Natural killer cell (primary cell): ENCODE measurements around the gene BICDL1. TPM values are rescaled to one million over a fixed set of nuclear protein-coding genes. Genes with fewer than 3 reads are reported as not detected.

Source experiments
- ATAC-seq, 3 donors: fragments of 150-1000 bp in 2 of 3; fragments of 200-7000 bp in 1 of 3; cut with Tn5 transposase; 1 replicate in 1 of 3; 2 replicates in 2 of 3; pipeline ENCODE4 v1.10.0; 2021; ENCODE audit warnings: mild to moderate bottlenecking in 2 of 3, moderate library complexity in 2 of 3
- DNase-seq, 2 donors: peaks; one replicate each; pipeline versions ENCODE4 v3.0.0 to v3.0.0-alpha.2; 2013 to 2021; ENCODE audit warnings: mixed read lengths in 1 of 2
- H3K27ac ChIP-seq: one replicate; pipeline ENCODE4 v1.5.1; 2013; ENCODE audit warnings: mild to moderate bottlenecking, low read length
- H3K27me3 ChIP-seq: one replicate; pipeline ENCODE4 v1.6.1; 2013; ENCODE audit warnings: low read length; ENCODE audit not compliant: control insufficient read depth, insufficient read depth
- H3K36me3 ChIP-seq: one replicate; pipeline ENCODE4 v1.6.1; 2013; ENCODE audit warnings: low read length; ENCODE audit not compliant: control insufficient read depth, insufficient read depth
- H3K4me1 ChIP-seq: one replicate; pipeline ENCODE4 v1.6.1; 2013; ENCODE audit warnings: low read length; ENCODE audit not compliant: control insufficient read depth, insufficient read depth
- H3K4me3 ChIP-seq: one replicate; pipeline ENCODE4 v1.5.1; 2013; ENCODE audit warnings: low read length
- H3K9me3 ChIP-seq: one replicate; pipeline ENCODE4 v1.6.1; 2013; ENCODE audit warnings: low read length; ENCODE audit not compliant: control insufficient read depth, insufficient read depth
- H3K27ac Mint-ChIP-seq, 2 donors: one replicate each; pipeline ENCODE4 v1.8.0; 2022; ENCODE audit warnings: mild to moderate bottlenecking in 2 of 2, mixed read lengths in 2 of 2, moderate library complexity in 1 of 2
- H3K27me3 Mint-ChIP-seq, 2 donors: one replicate each; pipeline ENCODE4 v1.8.0; 2022; ENCODE audit warnings: low read depth in 2 of 2, mixed read lengths in 2 of 2
- H3K36me3 Mint-ChIP-seq: one replicate; pipeline ENCODE4 v1.8.0; 2022; ENCODE audit warnings: mixed read lengths
- H3K4me1 Mint-ChIP-seq, 2 donors: one replicate each; pipeline ENCODE4 v1.8.0; 2022; ENCODE audit warnings: mixed read lengths in 2 of 2
- H3K4me3 Mint-ChIP-seq: one replicate; pipeline ENCODE4 v1.8.0; 2022; ENCODE audit warnings: mild to moderate bottlenecking, moderate library complexity, mixed read lengths
- H3K9me3 Mint-ChIP-seq, 2 donors: one replicate each; pipeline ENCODE4 v1.8.0; 2022; ENCODE audit warnings: mixed read lengths in 2 of 2
- WGBS: methylation state at CpG from one replicate; pipeline ENCODE4 v1.1.7; 2013; ENCODE audit warnings: missing lambda C conversion rate; ENCODE audit not compliant: insufficient coverage; 5-methylcytosine and 5-hydroxymethylcytosine counted together
- intact Hi-C: fragments of 100-400 bp; cut with micrococcal nuclease; formaldehyde crosslinking; loops from one replicate; pipeline ENCODE4 v1.14.2; 2022
- total RNA-seq, 4 donors: library from RNA; stranded (reverse); fragments of 120-200 nt in 1 of 4; gene quantifications; one replicate each; pipeline versions ENCODE4 v1.2.3 to v1.2.4, GENCODE V29; 2013 to 2022
- TF ChIP-seq, protein P1 (sequence below): fragments of 200-600 bp; IDR thresholded peaks from one replicate; pipeline ENCODE4 v1.8.0; 2022; ENCODE audit warnings: antibody characterized with exemption

Gene BICDL1
- total RNA-seq, 3 donors from 2014 or later (not counting 1 experiment from before 2014, with no cell fraction given): 29.3 to 37.1 (median 34.3) TPM

GRCh38 chr12:120079411-120080400 is 90.7 kb downstream of the BICDL1 start:
- ATAC-seq (no peak), DNase-seq (no peak)
- Histone ChIP-seq H3K27me3 (no peaks in the 10 kb centered on the region), H3K9me3 (no peaks in the 10 kb centered on the region), H3K36me3 (peaks cover 2% of the 10 kb centered on the region), H3K4me3 (no peak overlapping the region), H3K27ac (no peak overlapping the region), H3K4me1 (no peaks in the 10 kb centered on the region)
- intact Hi-C loops: no loop called here
- Mint-ChIP-seq H3K36me3 (no peaks in the 10 kb centered on the region), H3K27me3 (no peaks in the 10 kb centered on the region), H3K4me1 (no peaks in the 10 kb centered on the region), H3K9me3 (no peaks in the 10 kb centered on the region), H3K27ac (no peak overlapping the region), H3K4me3 (no peak overlapping the region)
- TF ChIP-seq, protein P1, sequence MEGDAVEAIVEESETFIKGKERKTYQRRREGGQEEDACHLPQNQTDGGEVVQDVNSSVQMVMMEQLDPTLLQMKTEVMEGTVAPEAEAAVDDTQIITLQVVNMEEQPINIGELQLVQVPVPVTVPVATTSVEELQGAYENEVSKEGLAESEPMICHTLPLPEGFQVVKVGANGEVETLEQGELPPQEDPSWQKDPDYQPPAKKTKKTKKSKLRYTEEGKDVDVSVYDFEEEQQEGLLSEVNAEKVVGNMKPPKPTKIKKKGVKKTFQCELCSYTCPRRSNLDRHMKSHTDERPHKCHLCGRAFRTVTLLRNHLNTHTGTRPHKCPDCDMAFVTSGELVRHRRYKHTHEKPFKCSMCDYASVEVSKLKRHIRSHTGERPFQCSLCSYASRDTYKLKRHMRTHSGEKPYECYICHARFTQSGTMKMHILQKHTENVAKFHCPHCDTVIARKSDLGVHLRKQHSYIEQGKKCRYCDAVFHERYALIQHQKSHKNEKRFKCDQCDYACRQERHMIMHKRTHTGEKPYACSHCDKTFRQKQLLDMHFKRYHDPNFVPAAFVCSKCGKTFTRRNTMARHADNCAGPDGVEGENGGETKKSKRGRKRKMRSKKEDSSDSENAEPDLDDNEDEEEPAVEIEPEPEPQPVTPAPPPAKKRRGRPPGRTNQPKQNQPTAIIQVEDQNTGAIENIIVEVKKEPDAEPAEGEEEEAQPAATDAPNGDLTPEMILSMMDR: no peak
- WGBS: 93% methylated on average over 9 of the region's 9 CpGs

- ATAC-seq: no peak
- H3K4me1 Mint-ChIP-seq: peaks cover 3% of the 10 kb centered on the region in 2 donors
These were observed 92.6 kb downstream of the BICDL1 start for GRCh38 chr12:120081641-120082040.

DNA sequence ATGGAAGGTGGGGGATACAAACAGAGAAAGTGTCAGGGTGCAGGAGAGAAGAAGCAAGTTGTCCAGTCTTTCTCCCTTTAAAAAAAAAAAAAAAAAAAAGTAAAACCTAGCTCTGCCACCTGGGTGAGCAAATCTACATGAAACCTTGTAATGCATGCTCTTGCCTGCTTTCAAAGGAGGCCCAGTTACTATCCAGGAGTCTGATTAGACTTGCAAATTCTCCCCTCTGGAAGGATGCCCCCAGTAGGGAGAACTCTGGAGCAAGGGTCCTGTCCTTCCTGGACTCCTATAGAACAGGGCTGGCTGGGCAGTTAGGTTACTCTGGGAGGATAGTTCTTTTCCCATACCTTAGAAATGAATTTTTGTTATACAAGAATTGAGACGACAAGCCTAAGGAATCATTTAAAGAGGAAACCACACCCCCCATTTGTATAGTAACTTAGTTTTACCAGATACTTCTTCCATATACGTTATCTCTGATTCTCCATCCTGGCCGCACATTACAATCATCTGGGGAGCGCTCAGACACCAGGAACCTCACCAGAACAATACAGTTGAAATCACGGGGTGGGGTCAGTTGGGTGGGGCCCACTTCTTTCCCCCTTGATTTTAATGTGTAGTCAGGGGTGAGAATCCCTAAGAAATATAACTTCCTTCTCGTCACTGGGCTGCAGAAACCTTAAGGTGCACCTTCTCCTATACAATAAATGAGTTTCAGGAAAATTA is 97.0 kb downstream of the BICDL1 start:
- H3K9me3 ChIP-seq: no peaks in the 10 kb centered on the region
- intact Hi-C loops: no loop called here
- TF ChIP-seq, protein P1: no peak
- H3K27ac ChIP-seq: no peak overlapping the region
- ATAC-seq: no peak
- H3K4me1 Mint-ChIP-seq: peaks cover 17 to 18% of the 10 kb centered on the region in 2 donors
- H3K36me3 ChIP-seq: peaks cover 5% of the 10 kb centered on the region
- no peaks in the 10 kb centered on the region for H3K27me3 ChIP-seq
- H3K27ac Mint-ChIP-seq: peak overlapping the region; percentile 92 to 94
- DNase-seq: no peak
- no peaks in the 10 kb centered on the region for H3K27me3 Mint-ChIP-seq
- peaks cover 14% of the 10 kb centered on the region for H3K4me1 ChIP-seq
- H3K9me3 Mint-ChIP-seq: no peaks in the 10 kb centered on the region
- 100% methylated on average over 1 of the region's 6 CpGs for WGBS
- peak overlapping the region; percentile 85 for H3K4me3 Mint-ChIP-seq
- no peak overlapping the region for H3K4me3 ChIP-seq
- no peaks in the 10 kb centered on the region for H3K36me3 Mint-ChIP-seq

More at GRCh38 chr12:120081641-120082040, 92.6 kb downstream of the BICDL1 start:
- intact Hi-C loops: no loop called here
- Histone ChIP-seq H3K9me3 (no peaks in the 10 kb centered on the region), H3K4me1 (peaks cover 2% of the 10 kb centered on the region), H3K27me3 (no peaks in the 10 kb centered on the region), H3K36me3 (peaks cover 2% of the 10 kb centered on the region), H3K4me3 (no peak overlapping the region), H3K27ac (no peak overlapping the region)
- Mint-ChIP-seq H3K27me3 (no peaks in the 10 kb centered on the region), H3K4me3 (no peak overlapping the region), H3K27ac (no peak overlapping the region), H3K36me3 (no peaks in the 10 kb centered on the region), H3K9me3 (no peaks in the 10 kb centered on the region)
- 100% methylated on average over 2 of the region's 2 CpGs for WGBS
- DNase-seq: no peak
- TF ChIP-seq, protein P1: no peak
